AG09319 (cell line): ENCODE results near the gene NCKAP1.
A peak's percentile ranks its signal among the peaks of the same experiment; 100 is the strongest.

Experiments used
- DNase-seq: peaks from one replicate; pipeline ENCODE4 v3.0.0-alpha.2; 2010; ENCODE audit warnings: low read depth; ENCODE audit errors: extremely low read depth
- TF ChIP-seq, protein P1 (sequence below): IDR thresholded peaks from 2 replicates; pipeline ENCODE4 v1.5.1; 2011; ENCODE audit warnings: low read depth, mild to moderate bottlenecking, inconsistent platforms, low read length, moderate library complexity

Gene NCKAP1

DNA sequence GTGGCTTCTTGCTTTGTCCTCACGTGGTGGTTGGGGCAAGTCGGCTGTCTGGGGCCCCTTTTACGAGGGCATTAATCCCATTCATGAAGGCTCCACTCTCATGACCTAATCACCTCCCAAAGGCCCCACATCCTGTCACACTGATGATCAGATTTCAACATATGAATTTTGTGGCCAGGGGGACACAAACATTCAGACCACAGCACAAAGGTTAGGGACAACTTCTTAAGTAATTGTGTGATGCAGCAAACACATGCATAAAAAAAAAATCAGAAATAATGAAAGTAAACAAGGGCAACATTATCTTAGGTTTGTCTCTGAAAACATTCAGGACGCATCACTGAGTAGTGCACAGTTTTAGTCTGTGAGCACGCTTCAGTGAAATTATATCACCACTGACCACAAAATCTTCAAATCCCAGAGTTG lies 117.6 kb downstream of the NCKAP1 start:
- DNase-seq: peak; percentile 12
- TF ChIP-seq, protein P1, sequence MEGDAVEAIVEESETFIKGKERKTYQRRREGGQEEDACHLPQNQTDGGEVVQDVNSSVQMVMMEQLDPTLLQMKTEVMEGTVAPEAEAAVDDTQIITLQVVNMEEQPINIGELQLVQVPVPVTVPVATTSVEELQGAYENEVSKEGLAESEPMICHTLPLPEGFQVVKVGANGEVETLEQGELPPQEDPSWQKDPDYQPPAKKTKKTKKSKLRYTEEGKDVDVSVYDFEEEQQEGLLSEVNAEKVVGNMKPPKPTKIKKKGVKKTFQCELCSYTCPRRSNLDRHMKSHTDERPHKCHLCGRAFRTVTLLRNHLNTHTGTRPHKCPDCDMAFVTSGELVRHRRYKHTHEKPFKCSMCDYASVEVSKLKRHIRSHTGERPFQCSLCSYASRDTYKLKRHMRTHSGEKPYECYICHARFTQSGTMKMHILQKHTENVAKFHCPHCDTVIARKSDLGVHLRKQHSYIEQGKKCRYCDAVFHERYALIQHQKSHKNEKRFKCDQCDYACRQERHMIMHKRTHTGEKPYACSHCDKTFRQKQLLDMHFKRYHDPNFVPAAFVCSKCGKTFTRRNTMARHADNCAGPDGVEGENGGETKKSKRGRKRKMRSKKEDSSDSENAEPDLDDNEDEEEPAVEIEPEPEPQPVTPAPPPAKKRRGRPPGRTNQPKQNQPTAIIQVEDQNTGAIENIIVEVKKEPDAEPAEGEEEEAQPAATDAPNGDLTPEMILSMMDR: no peak

DNA sequence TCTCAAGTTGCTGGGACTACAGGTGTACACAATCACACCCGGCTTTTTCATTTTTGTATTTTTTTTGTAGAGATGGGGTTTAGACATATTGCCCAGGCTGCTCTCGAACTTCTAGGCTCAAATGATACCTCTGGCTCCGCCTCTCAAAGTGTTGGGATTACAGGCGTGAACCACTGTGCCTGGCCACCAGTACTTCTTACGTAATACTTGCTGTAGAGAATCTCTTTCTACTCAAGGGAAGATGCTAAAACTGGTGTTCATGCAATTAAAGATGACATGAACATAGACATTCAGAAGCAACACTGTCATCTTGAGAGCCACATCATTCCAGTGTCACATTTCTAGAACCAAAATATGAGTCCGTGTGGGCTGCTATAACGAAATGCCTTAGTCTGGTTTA lies 118.2 kb downstream of the NCKAP1 start:
- TF ChIP-seq, protein P1: no peak
- no peak for DNase-seq

DNA sequence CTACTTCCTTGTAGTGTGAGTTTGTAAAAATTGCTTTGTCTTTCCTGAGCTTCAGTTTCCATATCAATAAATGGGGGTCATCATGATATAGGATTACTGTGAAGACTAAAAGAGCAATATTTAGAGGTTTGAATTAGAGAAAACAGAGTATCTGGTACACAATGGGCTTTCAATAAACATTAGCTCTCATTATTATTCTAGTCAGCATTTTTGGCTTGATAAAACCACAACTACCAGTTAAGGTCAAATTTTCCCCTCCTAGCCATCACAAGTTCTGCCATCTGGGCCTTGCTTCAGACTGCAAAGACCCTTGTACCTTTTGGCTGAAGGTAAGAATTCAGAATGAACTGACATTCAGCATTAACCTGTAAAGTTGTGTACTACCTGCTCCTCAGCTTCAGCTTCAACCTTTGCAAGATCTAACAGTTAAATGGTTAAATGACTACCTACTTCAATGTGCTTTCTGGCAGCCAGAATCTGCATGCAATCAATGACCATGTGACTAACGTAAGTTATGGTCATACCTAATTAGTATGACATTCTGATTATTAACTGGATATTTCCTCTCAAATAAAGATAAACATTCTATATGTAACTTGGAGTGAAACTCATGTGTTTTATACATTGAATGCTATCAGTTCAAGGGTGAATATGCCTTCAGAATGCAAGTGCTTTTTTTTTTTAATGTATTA lies 119.2 kb downstream of the NCKAP1 start:
- no peak for DNase-seq
- TF ChIP-seq, protein P1: no peak

DNA sequence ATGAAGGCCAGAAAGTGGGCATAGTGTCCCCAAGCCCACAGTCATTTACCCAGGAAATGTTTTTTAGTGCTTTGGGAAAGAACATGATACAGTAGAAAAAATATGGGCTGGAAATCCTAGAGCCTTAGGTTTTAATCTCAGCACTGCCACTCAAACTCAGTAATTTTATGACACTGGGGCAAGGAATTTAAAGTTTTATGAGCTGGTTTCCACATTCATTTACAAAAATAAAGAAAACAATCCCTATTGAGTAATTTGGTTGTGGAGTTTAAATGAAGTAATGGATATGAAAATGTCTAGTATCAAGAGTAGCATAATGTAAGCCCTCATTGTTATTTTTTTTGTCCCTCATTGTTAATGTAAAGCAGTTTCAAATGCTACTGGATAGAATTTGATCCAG lies 120.3 kb downstream of the NCKAP1 start:
- DNase-seq: no peak
- TF ChIP-seq, protein P1: no peak

DNA sequence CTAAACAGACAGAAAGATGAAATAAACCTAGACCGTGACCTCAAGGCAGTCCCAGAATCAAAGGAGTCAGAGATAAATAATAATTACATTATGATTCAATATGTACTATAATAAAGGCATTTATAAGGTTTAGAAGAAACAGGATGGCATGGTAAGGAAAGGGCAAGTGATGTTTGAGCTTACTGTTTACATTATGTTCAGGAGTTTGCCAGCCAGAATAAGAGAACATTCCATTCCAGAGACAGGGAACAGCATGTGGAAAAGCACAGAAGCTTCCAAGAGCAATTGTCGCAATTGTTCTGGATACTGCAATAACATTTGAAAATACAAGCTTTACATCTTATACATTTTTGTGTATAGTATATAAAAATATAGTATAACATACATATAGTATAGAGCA lies 121.8 kb downstream of the NCKAP1 start:
- no peak for DNase-seq
- TF ChIP-seq, protein P1: no peak

DNA sequence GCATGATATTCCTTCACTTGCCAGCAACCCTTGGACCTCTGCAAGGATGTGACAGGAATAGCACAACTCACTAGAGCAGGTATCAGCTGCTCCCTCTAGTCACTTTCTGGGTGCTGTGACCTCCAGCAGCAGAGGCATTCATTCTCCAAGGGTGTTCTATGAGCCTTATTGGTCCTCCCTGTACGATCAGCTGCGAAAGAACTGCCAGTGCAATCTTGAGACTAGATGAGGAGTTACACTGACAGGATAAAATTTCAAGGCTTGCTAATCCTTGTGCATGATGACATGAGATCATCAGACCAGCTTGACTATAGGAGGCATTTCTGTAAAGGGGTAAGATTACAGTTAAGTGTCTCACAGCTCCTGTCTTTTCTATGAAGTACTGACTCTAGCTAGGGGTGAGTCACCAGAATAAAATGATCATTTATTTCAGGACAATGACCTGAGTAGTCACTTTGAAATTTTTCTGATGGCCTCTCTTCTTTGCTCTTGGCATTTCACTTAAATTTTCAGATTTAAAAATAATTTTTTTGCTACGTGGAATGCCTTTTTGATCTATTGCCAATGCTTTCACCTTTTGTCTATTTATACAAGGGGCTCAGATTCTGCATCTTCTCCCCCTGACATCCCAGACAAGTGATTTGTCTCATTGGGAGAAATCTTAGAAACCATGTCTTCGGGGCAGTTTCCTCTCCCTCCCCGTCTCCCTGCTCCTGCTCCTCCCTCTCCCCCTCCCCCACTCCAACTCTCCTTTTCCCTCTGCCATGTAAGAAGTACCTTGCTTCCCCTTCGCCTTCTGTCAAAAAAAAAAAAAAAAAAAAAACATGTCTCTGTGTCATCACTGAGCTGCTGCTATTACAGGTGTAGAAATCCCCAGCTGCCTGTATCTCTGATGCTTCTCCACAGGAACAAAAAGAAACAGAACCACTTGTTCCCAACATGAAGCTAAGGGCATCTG lies 122.6 kb downstream of the NCKAP1 start:
- TF ChIP-seq, protein P1: no peak
- peak; percentile 19 for DNase-seq

DNA sequence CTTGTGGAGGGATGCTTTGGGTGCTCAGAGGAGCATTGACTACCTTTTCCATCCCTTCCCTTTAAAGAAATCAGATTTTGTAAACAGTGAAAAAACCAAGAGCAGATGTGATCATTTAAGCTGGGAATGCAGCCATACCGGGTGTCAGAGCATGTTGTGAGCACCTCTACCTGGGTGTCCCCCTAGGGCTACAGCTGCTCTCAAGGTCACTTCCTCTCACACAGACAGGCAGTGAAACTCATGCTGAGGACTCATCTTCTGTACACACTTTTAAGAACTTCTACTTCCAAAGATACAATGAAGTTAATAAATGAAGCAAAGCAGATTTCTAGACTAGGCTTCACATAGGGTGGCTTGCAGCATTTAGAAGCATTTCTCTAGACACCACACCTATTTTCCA lies 123.4 kb downstream of the NCKAP1 start:
- TF ChIP-seq, protein P1: no peak
- DNase-seq: no peak
